Lower lobe of right lung (tissue), 2 donors: ENCODE results near the gene PTPRD. TPM values are rescaled to one million over a fixed set of nuclear protein-coding genes. Genes with fewer than 3 reads are reported as not detected.

Experiments
- ATAC-seq, 2 donors: fragments of 200-7000 bp; cut with Tn5 transposase; one replicate each; pipeline ENCODE4 v1.9.1; 2020 to 2022; ENCODE audit warnings: mild to moderate bottlenecking in 2 of 2, moderate library complexity in 2 of 2
- DNase-seq: peaks from one replicate; pipeline ENCODE4 v3.0.0-alpha.2; 2020
- H3K27ac ChIP-seq: fragments of 200-600 bp; one replicate; pipeline ENCODE4 v1.8.0; 2022
- H3K27me3 ChIP-seq: fragments of 200-600 bp; one replicate; pipeline ENCODE4 v1.8.0; 2022; ENCODE audit warnings: low read depth
- H3K36me3 ChIP-seq: fragments of 200-600 bp; one replicate; pipeline ENCODE4 v1.8.0; 2022; ENCODE audit warnings: mild to moderate bottlenecking
- H3K4me1 ChIP-seq: fragments of 200-600 bp; one replicate; pipeline ENCODE4 v1.8.0; 2022
- H3K4me3 ChIP-seq: fragments of 200-600 bp; one replicate; pipeline ENCODE4 v1.8.0; 2022; ENCODE audit warnings: mild to moderate bottlenecking
- H3K9me3 ChIP-seq: fragments of 200-600 bp; one replicate; pipeline ENCODE4 v1.8.0; 2022
- CTCF ChIP-seq: fragments of 200-600 bp; IDR thresholded peaks from one replicate; pipeline ENCODE4 v1.8.0; 2022; ENCODE audit warnings: antibody characterized with exemption, mild to moderate bottlenecking
- intact Hi-C: fragments of 100-400 bp; cut with DNase I; formaldehyde crosslinking; loops from one replicate; pipeline ENCODE4 v1.11.0; 2022
- total RNA-seq: library from RNA; stranded (reverse); fragmentation: NEBNext Ultra II Directional; extraction: Animal tissue kit (Norgen Biotek cat#: 25700); gene quantifications from one replicate; pipeline ENCODE4 v1.2.1, GENCODE V29; 2021
- donor health status: DM: no; HTN: yes; CAD: no; lungs with severe emphysema.

The PTPRD gene
- total RNA-seq, 1 donor from 2014 or later = 17.2 TPM

GRCh38 chr9:8726692-8727091 lies 1886.1 kb downstream of the PTPRD start:
- Histone ChIP-seq H3K4me3 (no peak overlapping the region), H3K9me3 (no peaks in the 10 kb centered on the region), H3K4me1 (no peaks in the 10 kb centered on the region), H3K27ac (no peak overlapping the region), H3K36me3 (no peaks in the 10 kb centered on the region), H3K27me3 (no peaks in the 10 kb centered on the region)
- intact Hi-C loops = no loop called here
- DNase-seq (no peak), ATAC-seq (no peak)
- TF ChIP-seq CTCF = no peak

GRCh38 chr9:8725635-8726034 lies 1887.2 kb downstream of the PTPRD start:
- no peaks in the 10 kb centered on the region for H3K36me3 ChIP-seq
- no peak for DNase-seq
- H3K4me3 ChIP-seq = no peak overlapping the region
- H3K9me3 ChIP-seq = no peaks in the 10 kb centered on the region
- no peak overlapping the region for H3K27ac ChIP-seq
- no peak for ATAC-seq
- TF ChIP-seq CTCF = no peak
- H3K27me3 ChIP-seq = no peaks in the 10 kb centered on the region
- no peaks in the 10 kb centered on the region for H3K4me1 ChIP-seq
- intact Hi-C loops = no loop called here

GRCh38 chr9:8724284-8725018 lies 1888.4 kb downstream of the PTPRD start:
- no peak for TF ChIP-seq CTCF
- no peak overlapping the region for H3K4me3 ChIP-seq
- H3K4me1 ChIP-seq = no peaks in the 10 kb centered on the region
- no peaks in the 10 kb centered on the region for H3K36me3 ChIP-seq
- intact Hi-C loops = no loop called here
- H3K27ac ChIP-seq = no peak overlapping the region
- no peak for ATAC-seq
- no peak for DNase-seq
- no peaks in the 10 kb centered on the region for H3K27me3 ChIP-seq
- H3K9me3 ChIP-seq = no peaks in the 10 kb centered on the region

- no peaks in the 10 kb centered on the region for H3K27me3 ChIP-seq
- ATAC-seq (no peak), DNase-seq (no peak)
- no peak overlapping the region for H3K4me3 ChIP-seq
- intact Hi-C loops = no loop called here
- H3K9me3 ChIP-seq = no peaks in the 10 kb centered on the region
- no peak overlapping the region for H3K27ac ChIP-seq
- no peak for TF ChIP-seq CTCF
- H3K36me3 ChIP-seq = no peaks in the 10 kb centered on the region
- H3K4me1 ChIP-seq = no peaks in the 10 kb centered on the region
Measured at GRCh38 chr9:8723195-8723594, 1889.6 kb downstream of the PTPRD start.

GRCh38 chr9:8719833-8720486 lies 1892.8 kb downstream of the PTPRD start:
- no peaks in the 10 kb centered on the region for H3K4me1 ChIP-seq
- DNase-seq (no peak), ATAC-seq (no peak)
- H3K9me3 ChIP-seq = no peaks in the 10 kb centered on the region
- intact Hi-C loops = no loop called here
- H3K27ac ChIP-seq = no peak overlapping the region
- no peaks in the 10 kb centered on the region for H3K36me3 ChIP-seq
- TF ChIP-seq CTCF = no peak
- H3K4me3 ChIP-seq = no peak overlapping the region
- H3K27me3 ChIP-seq = no peaks in the 10 kb centered on the region
